ENCODE data around the gene PPFIA1.
"Not testable (repeated sequence)": the region's sequence is repeated elsewhere in the genome, so short reads cannot be mapped to it uniquely, and the experiment has no call there.

PPFIA1 gene

GRCh38 chr11:70397983-70398833 is 127.7 kb downstream of the PPFIA1 start, which contains the start of gene CTTN:
TSS of gene CTTN (plus strand) at chr11:70398529. CDS start at chr11:70407298, 8,769 bp downstream.
- DNase-seq = peak; percentile 63 to 94

GRCh38 chr11:70398834-70399680 is 128.6 kb downstream of the PPFIA1 start:
- no peak for DNase-seq

GRCh38 chr11:70399681-70400112 is 129.2 kb downstream of the PPFIA1 start:
- DNase-seq = peak in 1 of 2 experiments; percentile 27

- DNase-seq = peak in 1 of 2 experiments; percentile 46
These were observed 130.2 kb downstream of the PPFIA1 start for GRCh38 chr11:70400643-70401042.

GRCh38 chr11:70402016-70402415 is 131.5 kb downstream of the PPFIA1 start:
- no peak for DNase-seq

GRCh38 chr11:70402685-70403084 is 132.2 kb downstream of the PPFIA1 start:
- DNase-seq = no peak

- no peak for DNase-seq
These were observed 133.8 kb downstream of the PPFIA1 start for GRCh38 chr11:70404244-70404643.

GRCh38 chr11:70405679-70406395 is 135.3 kb downstream of the PPFIA1 start:
- peak in 1 of 2 experiments; percentile 13 for DNase-seq

GRCh38 chr11:70407121-70407520 is 136.6 kb downstream of the PPFIA1 start:
- DNase-seq = no peak

- no peak for DNase-seq
These were observed 137.3 kb downstream of the PPFIA1 start for GRCh38 chr11:70407814-70408213.

- not testable (repeated sequence) for DNase-seq
These were observed 137.8 kb downstream of the PPFIA1 start for GRCh38 chr11:70408326-70408725.

GRCh38 chr11:70409437-70409836 is 138.9 kb downstream of the PPFIA1 start:
- DNase-seq = no peak

- DNase-seq = no peak
These were observed 139.4 kb downstream of the PPFIA1 start for GRCh38 chr11:70409871-70410270.

GRCh38 chr11:70410276-70411205 is 140.1 kb downstream of the PPFIA1 start:
- no peak for DNase-seq

GRCh38 chr11:70411713-70412452 is 141.4 kb downstream of the PPFIA1 start:
- no peak for DNase-seq

- no peak for DNase-seq
These were observed 142.7 kb downstream of the PPFIA1 start for GRCh38 chr11:70413151-70413550.

- DNase-seq = no peak
These were observed 144.0 kb downstream of the PPFIA1 start for GRCh38 chr11:70414341-70415100.

GRCh38 chr11:70415191-70415590 is 144.7 kb downstream of the PPFIA1 start:
- DNase-seq = no peak

- no peak for DNase-seq
These were observed 145.3 kb downstream of the PPFIA1 start for GRCh38 chr11:70415642-70416395.

Data from NCI-H446 (cell line).